Stimulated activated CD4-positive, alpha-beta T cell treated with anti-CD3 and anti-CD28 coated beads, Interleukin-15, amount 100 ng/mL, for 48 hours (primary cell): ENCODE results near the gene MAP3K21.

Experiments used
- DNase-seq, 2 donors: peaks; one replicate each; pipeline ENCODE4 v3.0.0-alpha.2; 2020; ENCODE audit warnings: low read depth in 2 of 2

MAP3K21 gene

DNA sequence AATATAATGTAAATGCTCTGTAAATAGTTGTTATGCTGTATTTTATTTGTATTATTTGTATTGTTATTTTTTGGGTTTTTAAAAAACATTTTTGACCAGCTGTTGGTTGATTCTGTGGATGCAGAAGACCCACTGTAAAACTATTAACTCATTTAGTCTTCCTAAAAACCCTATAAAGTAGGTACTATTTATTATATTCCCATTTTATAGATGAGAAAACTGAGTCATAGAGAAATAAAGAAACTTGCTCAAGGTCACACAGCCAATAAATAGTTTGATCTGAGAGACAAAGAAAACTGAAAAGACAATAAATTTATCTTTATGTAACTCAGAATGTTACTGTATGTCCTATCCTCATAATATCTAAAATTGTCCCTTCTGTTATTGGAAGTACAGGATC, 1.2 kb upstream of the MAP3K21 start:
- DNase-seq: no peak

DNA sequence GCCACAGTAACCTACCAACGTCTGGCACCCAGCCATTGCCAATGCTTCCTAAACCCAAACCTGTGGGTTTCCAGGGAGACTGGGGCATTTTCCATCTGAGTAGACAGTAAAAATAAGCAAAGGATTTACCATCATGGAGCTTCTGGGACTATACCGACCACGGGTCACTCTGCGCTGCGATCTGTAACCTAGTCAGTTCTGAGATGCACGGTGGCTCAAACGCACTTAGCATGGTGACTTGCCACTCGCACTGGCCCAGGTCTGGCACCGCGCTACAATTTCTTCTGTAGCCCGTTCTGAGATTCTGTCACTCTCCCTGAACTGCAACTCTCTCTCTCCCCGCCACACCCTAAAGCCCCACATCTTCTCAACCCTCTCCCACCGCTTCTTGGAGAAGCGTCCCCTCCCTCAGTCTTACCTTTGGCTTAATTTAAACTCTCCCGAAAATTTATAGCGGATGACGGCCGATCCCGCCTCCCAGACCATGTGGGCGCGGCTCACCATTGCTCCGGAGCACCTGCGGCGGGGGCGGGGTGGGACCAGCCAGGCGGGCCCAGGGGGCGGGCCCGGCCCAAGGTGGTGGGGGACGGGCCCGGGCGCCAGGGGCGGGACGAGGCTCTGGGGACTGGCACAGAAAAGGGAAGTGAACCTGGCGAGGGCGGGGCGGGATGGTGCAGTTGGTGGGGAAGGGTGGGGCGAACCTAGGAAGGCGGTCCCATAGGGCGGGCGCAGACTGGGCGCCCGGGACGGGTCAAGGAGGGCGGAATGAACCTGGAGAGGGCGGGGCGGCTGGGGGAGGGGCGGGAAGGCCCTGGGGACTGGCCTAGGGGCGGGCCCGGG, 493 bp upstream of the MAP3K21 start:
- DNase-seq: peak; percentile 72 to 87

DNA sequence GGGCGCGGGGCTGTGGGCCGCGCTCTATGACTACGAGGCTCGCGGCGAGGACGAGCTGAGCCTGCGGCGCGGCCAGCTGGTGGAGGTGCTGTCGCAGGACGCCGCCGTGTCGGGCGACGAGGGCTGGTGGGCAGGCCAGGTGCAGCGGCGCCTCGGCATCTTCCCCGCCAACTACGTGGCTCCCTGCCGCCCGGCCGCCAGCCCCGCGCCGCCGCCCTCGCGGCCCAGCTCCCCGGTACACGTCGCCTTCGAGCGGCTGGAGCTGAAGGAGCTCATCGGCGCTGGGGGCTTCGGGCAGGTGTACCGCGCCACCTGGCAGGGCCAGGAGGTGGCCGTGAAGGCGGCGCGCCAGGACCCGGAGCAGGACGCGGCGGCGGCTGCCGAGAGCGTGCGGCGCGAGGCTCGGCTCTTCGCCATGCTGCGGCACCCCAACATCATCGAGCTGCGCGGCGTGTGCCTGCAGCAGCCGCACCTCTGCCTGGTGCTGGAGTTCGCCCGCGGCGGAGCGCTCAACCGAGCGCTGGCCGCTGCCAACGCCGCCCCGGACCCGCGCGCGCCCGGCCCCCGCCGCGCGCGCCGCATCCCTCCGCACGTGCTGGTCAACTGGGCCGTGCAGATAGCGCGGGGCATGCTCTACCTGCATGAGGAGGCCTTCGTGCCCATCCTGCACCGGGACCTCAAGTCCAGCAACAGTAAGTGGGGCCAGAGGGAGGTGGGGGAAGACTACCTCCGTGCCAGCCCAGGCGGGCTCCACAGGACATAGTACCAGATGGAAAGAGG, 808 bp downstream of the MAP3K21 start:
- peak in 1 of 2 donors; percentile 9 for DNase-seq

DNA sequence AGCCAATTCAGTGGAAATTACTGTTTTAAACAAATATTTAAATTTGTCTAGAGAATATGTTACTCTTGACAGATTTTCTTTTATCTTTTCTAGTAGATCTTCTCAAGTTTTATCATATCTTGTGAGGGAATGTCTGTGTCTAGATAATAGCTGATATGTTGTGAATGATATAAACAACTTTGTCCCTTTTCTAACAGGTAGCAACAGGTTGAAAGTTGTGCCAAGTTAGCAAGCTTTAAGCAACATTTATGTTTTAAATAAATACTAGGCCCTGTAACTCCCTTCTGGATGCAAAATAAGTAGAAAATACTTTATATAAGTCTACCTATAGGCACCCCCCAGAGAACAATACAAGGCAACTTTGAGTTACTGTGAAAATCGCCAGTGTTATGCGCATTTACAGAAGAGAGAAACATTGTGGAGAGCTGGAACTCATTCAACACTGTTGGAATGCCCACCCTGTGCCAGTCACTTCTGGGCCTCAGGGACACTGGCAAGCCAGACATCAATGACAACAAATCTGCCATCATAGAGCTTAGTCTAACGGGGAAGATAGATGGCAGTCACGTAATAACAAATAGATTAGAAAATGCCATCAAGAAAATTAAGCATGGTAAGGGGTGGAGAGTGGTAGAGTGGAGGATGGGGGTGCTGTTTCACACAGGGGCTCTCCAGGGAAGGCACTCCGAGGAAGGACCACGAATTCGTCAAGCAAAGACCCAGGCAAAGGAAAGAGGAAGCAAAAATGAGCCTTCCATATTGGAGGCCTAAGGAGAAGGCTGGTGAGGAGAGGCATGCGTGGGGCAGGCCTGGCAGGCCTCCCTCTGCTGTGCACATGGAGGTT, 4.4 kb downstream of the MAP3K21 start:
- DNase-seq: no peak

DNA sequence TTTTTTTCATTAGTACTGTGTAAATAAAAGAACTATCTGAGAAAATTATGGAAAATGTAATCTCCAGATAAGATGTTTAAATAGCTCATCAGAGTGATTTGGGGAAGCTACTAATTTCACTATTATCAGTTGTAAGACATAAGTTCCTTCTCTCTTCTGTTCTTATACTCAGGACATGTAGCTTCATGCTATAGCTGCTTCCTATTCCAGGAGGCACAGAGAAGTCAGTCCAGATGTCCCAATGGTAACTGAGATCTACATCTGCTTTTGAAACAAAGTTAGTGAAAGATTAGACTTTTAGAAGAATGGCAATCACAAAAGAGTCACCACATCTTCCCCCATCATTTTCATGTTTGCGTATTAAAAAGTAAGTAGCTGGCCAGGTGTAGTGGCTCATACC, 5.6 kb downstream of the MAP3K21 start:
- DNase-seq: no peak

DNA sequence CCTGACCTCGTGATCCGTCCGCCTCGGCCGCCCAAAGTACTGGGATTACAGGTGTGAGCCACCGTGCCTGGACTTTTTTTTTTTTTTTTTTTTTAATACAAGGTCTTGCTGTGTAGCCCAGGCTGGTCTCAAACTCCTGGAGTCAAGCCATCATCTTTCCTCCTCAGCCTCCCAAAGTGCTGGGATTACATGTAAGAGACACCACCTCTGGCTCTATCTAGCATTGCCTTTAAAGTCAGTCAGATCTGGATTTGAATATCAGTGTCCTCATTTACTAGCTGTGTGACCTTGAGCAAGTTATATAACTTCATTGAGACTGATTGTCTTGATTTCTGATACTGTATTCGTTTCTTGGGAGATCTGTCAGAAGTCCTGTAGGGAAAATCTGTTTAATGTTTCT, 6.6 kb downstream of the MAP3K21 start:
- DNase-seq: no peak

DNA sequence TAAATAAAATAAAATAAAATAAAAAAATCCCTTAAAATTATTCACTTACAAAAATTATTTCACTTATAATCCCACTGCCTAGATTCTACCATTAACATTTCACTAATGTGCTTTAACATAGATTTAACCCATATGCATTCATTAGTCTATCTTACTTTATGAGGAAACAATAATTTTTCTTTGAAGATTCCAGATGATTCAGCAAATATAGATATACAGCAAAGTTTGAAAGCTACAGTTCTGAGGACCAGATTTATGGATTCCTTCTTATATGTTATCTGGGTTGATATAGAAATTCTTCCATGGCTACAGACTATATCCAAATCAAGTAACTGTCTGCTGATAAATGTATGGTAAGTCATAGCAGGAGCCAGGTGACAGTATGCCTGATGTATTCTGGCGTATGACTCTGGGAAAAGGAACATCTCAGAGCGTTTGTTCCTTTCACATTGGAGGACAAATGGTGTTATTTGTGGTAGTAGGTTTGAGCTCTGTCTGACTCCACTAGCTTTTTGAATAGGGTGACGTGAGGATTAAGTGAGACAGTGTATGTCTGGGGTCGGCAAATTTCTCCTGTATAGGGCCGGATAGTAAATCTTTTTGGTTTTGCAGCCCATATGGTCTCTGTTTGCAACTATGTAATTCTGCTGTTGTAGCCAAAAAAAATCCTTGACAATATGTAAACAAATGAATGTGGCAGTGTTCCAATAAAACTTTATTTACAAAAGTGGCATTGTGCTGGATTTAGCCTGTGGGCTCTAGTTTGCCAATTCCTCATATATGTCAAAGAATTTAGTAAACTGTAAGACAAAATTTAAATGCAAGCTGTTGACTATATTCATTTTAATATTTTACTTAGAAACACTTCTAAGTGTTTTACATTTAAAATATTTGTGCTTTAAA, 9.3 kb downstream of the MAP3K21 start:
- DNase-seq: no peak

DNA sequence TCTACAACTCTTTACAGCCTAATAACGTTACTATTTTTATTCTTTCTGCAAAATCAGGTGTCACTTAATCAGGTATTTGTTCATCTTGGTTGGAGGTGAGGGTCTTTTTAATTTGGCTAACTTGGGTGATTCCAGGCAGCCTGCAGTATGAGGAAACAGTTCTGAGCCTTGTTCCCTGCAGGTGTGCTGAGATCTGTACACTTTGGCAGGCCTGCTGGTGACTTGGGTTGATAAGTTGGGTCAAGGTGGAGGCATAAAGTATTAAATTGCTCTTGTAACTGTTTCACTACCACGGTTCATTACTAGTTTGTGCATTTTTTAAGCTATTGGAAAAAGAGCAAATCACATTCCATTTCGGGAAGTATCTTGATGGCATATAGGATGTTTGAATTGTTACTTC, 10.0 kb downstream of the MAP3K21 start:
- DNase-seq: no peak

DNA sequence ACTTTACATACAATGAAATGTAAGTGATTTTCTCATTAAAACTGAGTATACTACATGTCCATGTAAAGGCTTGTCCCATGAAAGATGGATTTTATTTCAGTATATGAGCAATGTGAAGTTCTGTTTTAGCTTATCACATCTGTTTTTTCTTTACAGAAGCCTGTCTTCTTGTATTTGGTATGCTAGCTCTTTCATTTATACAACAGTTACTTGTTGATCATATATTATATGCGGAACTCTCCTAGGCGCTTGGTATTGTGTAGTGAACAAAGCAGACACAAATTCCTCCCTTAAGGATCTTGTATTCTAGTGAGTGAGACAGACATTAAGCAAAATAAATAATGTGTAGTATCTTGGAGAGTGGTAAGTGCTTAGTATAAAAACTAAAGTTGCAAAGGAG, 10.6 kb downstream of the MAP3K21 start:
- no peak for DNase-seq

DNA sequence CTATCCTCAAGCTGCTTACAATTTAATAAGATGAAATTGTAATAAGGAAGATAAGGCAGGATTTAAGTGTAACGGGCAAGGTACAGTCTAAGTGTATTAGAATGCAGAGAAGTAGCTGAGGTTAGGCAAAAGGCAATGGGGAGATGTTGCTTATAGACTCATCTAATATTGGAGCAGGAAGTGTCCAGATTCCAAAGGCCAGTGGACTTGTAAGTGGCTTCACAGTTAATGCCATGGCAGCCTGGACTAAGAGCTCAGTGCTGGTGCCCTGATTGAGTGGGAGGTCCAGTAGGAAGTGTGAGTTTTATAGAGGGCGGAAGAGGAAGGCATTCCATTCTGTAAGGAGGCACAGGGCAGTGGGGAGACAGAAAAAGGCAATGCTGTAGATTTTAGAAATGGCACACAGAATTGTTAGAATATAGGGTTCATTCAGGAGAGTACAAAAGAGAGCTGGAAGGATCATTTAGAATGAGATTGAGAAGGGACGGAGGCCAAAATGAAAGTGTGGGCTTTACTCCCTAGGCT, 12.6 kb downstream of the MAP3K21 start:
- DNase-seq: no peak

DNA sequence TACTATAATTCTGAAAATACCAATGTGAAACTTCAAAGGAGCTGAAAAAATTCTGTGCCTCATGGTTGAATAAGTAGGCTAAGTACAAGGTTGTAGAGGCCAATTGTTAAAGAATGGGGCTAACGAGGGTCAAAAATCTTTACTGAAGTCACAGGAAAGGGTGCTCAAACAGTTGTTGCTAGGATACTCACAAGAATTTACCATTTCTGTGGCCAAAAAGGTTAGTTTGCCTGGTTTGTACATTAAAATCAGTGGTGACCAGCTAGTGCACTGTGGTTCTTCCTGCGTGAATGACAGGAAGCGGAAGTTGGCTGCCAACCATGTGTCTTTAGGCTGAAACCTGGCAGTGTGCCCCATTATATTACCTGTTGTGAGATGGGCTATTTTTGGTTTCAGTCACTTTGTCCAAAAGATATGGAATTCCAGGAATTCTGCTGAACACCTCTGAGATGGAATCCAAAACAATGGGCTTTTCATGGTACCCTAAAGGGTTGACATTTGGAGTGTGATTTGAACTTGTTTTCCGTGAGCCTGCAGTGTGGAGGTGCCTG, 13.5 kb downstream of the MAP3K21 start:
- no peak for DNase-seq

DNA sequence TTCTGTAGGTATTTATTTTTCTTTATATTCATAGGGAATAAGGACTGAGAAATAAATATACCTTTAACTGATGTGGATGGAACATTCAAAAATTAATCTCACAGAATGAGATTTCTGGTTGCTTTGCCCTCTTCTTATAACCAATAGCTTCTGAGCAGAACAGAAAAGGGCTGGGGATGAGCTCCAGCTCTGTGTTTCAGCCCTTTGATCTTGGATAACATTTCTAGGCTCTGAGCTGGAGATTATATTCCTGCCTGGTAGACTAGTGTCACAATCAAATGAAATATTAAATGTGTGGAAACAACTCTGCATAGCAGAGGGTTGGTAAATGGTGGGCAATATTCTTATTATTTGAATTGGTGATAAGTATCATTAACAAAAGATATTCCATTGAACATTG, 14.6 kb downstream of the MAP3K21 start:
- no peak for DNase-seq

DNA sequence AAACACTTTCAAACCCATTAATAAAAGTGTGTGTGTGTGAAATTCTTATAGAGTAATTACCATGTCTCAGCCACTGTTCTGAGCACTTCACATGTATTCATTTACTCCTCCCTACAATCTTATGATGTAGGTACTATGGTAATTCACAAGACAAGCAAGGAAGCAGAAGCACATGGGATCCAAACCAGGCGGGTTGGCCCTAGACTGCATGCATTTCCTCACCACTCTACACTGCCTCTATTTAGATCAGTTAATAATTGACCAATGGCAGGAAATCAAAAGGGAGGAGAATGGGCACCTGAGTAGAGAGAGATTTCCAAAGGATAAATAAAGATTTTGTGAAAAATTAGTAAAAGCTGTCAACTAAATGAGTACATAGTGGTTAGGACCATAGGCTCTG, 15.7 kb downstream of the MAP3K21 start:
- no peak for DNase-seq

DNA sequence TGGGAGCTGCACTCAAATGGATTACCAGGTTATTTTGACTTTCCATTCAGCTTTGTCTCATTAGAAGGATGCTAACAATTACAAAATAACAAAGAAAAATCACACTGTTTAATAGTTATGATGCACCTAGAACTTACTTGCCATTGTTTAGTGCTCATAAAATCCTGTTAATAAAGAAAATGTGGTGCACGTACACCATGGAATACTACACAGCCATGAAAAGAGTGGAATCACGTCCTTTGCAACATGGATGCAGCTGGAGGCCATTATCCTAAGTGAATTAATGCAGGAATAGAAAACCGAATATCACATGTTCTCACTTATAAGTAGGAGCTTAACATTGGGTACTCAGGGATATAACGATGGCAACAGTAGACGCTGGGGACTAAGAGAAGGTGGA, 19.8 kb downstream of the MAP3K21 start:
- no peak for DNase-seq

DNA sequence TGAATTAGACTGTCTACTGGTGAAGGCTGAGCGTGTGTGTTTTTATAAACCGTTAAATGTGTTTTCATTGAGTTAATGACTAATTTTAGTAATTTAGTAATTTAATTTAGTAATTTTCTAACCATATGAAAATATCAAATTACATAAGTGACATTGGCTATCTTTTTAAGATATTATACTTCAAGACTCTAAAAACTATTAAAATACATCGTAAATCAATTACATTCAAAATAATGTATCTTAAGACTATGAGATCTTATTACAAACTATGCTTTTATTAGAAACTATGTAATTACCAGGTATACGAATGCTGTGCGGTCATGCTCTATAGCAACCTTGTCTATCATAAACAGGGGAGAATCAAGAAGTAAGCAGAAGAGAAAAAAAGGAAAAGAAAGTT, 21.6 kb downstream of the MAP3K21 start:
- DNase-seq: no peak

DNA sequence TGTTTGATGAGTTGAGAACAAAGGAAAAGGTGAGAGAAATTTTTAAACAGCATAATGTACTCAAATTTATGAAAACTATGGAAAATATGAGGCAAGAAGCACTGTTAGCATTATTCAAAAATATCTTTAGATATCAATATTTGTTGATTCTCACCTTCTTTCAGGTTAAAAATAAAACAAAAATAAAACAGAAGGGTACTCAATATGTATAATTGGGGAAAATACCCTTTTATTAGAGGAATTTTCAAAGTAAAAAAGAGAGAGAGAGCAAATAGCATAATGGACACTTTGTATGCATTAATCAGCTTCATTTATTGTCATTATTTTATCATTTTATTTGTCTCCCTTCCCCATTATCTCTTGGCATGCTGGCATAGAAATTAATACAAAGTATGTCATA, 27.5 kb downstream of the MAP3K21 start:
- no peak for DNase-seq

DNA sequence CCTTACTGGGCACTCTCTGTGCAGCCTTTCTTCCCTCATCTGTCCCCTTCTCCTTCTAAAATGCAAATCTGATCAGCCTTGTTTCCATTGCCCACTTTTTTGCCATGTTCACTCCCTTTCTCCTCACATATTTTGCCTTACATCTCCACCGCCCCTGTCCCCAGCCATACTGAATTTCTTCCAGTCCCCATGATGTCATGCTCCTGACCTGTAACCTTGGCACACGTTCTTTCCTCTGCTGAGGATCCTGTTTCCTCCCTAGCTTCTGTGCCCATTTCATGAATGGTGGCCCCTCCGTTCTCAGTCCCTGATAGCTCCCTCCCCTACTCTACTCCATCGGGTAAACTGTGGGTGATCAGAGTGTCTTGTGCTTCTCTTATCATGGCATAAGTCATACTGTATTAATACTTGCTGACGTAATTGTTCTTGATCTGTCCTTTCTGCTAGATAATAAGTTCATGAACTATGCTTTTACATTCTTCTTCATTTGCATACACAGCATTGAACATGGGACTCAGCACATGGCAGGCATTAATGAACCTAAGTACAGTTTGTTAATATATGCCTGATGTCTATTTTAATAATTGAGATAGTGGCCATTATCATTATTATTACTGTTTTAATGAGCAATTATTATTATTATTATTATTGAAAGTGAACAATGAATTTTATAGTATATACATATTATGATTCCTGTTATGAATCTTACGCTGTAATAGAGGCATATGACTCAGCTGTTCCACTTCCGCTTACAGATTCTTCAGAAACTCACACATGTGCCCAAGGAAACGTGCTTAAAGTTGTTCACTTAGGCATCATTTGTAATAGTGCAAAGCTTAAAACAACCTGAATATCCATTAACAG, 28.5 kb downstream of the MAP3K21 start:
- no peak for DNase-seq

DNA sequence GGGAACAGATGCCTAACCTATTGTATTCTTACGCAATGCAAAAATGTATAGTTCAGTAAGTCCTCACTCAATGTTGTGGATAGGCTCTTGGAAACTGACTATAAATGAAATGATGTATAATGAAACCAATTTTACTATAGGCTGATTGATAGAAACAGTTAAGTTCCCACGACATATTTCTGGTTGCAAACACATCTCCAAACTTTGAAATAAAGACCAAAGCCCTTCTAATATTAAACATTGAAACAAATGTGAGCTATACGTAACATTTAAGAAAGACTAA, 29.1 kb downstream of the MAP3K21 start:
- DNase-seq: no peak

DNA sequence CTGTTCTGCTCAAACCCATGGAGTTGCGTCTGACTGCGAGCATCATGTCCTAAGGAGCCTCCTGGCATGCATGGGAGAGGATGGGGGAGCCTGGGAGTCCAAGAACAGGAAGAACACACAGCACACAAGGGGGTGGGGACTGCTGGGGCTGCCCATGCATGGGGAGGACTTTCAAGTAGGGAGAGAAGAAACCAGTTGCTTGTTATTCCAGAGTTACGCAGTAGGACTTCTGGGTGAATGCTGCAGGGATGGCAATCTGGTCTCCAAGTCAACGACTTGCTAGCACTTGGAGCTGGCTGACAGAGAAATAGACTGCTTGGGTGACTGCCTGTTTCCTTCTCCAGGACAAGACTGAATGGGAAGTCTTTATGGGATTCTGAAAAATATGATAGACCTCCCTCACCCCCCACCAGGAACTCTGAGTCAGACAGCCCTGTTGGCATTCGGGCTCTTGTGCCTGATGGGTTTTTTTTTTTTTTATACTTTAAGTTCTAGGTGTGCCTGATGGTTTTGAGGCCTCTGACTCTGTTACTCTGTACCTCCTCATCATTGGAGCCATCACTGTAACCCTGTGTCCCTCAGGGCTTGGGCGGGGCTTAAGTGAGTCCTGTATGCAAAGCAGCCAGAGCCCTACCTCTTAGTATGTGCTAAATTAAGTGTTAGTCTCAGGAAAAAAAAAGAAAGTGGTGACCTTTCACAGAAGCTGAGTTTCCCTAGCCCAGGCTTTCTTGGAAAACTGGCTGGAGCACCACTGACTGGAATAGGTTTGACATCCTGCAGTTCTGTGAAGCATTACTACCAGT, 30.3 kb downstream of the MAP3K21 start:
- peak in 1 of 2 donors; percentile 7 for DNase-seq
